ENCODE results near the gene NAP1L1. TPM values are rescaled to one million over a fixed set of nuclear protein-coding genes. Genes with fewer than 3 reads are reported as not detected.
A peak's percentile ranks its signal among the peaks of the same experiment; 100 is the strongest.

The NAP1L1 gene
- polyA plus RNA-seq, 10 donors: 395 to 636 (median 500) TPM

- no peak for DNase-seq
Measured at GRCh38 chr12:76091246-76091754, 6.8 kb upstream of the NAP1L1 start.

- DNase-seq: no peak
Measured at GRCh38 chr12:76085520-76085868, 1.0 kb upstream of the NAP1L1 start.

- no peak for DNase-seq
Measured at GRCh38 chr12:76084863-76085519, 506 bp upstream of the NAP1L1 start.

- peak in 2 of 3 donors; percentile 1 to 34 for DNase-seq
Measured at GRCh38 chr12:76083246-76083903, 1.1 kb downstream of the NAP1L1 start.

GRCh38 chr12:76081909-76082308 is 2.6 kb downstream of the NAP1L1 start:
- DNase-seq: no peak

- DNase-seq: no peak
Measured at GRCh38 chr12:76080729-76081415, 3.6 kb downstream of the NAP1L1 start.

GRCh38 chr12:76080017-76080728 is 4.3 kb downstream of the NAP1L1 start:
- no peak for DNase-seq

GRCh38 chr12:76078748-76079147 is 5.7 kb downstream of the NAP1L1 start:
- DNase-seq: no peak

- DNase-seq: no peak
Measured at GRCh38 chr12:76075448-76075847, 9.0 kb downstream of the NAP1L1 start.

GRCh38 chr12:76074701-76075336 is 9.7 kb downstream of the NAP1L1 start:
- DNase-seq: no peak

- no peak for DNase-seq
Measured at GRCh38 chr12:76073561-76073960, 10.9 kb downstream of the NAP1L1 start.

GRCh38 chr12:76072568-76072967 is 11.9 kb downstream of the NAP1L1 start:
- no peak for DNase-seq

- no peak for DNase-seq
Measured at GRCh38 chr12:76069339-76069738, 15.1 kb downstream of the NAP1L1 start.

- DNase-seq: no peak
Measured at GRCh38 chr12:76065917-76066316, 18.6 kb downstream of the NAP1L1 start.

- DNase-seq: no peak
Measured at GRCh38 chr12:76064904-76065303, 19.6 kb downstream of the NAP1L1 start.

- DNase-seq: no peak
Measured at GRCh38 chr12:76060111-76060510, 24.4 kb downstream of the NAP1L1 start.

- DNase-seq: no peak
Measured at GRCh38 chr12:76057326-76057725, 27.2 kb downstream of the NAP1L1 start.

- DNase-seq: no peak
Measured at GRCh38 chr12:76055393-76055792, 29.1 kb downstream of the NAP1L1 start.

- DNase-seq: no peak
Measured at GRCh38 chr12:76049575-76050251, 34.8 kb downstream of the NAP1L1 start.

- DNase-seq: no peak
Measured at GRCh38 chr12:76047742-76048141, 36.7 kb downstream of the NAP1L1 start.

- DNase-seq: no peak
Measured at GRCh38 chr12:76047060-76047459, 37.4 kb downstream of the NAP1L1 start.

All from muscle of back (tissue), 11 donors.